ENCODE measurements around the gene MMP17. TPM values are rescaled to one million over a fixed set of nuclear protein-coding genes. Genes with fewer than 3 reads are reported as not detected.
"Not testable (repeated sequence)": the region's sequence is repeated elsewhere in the genome, so short reads cannot be mapped to it uniquely, and the experiment has no call there.

Gene MMP17
- total RNA-seq, 1 donor from 2014 or later = 4.7 TPM

- DNase-seq (ENCODE audit: low spot score) = no peak
Measured at GRCh38 chr12:131862994-131863710, 35.0 kb downstream of the MMP17 start.

- no peak for DNase-seq (ENCODE audit: low spot score)
Measured at GRCh38 chr12:131863711-131864396, 35.7 kb downstream of the MMP17 start.

GRCh38 chr12:131864469-131864868 lies 36.3 kb downstream of the MMP17 start:
- DNase-seq (ENCODE audit: low spot score) = no peak

GRCh38 chr12:131865180-131865875 lies 37.1 kb downstream of the MMP17 start:
- DNase-seq (ENCODE audit: low spot score) = no peak

GRCh38 chr12:131867471-131867870 lies 39.3 kb downstream of the MMP17 start:
- DNase-seq (ENCODE audit: low spot score) = no peak

GRCh38 chr12:131867891-131868675 lies 39.9 kb downstream of the MMP17 start:
- DNase-seq (ENCODE audit: low spot score) = no peak

- DNase-seq (ENCODE audit: low spot score) = no peak
Measured at GRCh38 chr12:131869871-131870418, 41.8 kb downstream of the MMP17 start.

GRCh38 chr12:131871677-131872076 lies 43.5 kb downstream of the MMP17 start:
- no peak for DNase-seq (ENCODE audit: low spot score)

GRCh38 chr12:131872154-131873051 lies 44.2 kb downstream of the MMP17 start:
- DNase-seq (ENCODE audit: low spot score) = no peak

GRCh38 chr12:131873293-131873692 lies 45.1 kb downstream of the MMP17 start:
- DNase-seq (ENCODE audit: low spot score) = no peak

- not testable (repeated sequence) for DNase-seq (ENCODE audit: low spot score)
Measured at GRCh38 chr12:131874972-131875371, 46.8 kb downstream of the MMP17 start.

- DNase-seq (ENCODE audit: low spot score) = not testable (repeated sequence)
Measured at GRCh38 chr12:131877216-131877615, 49.0 kb downstream of the MMP17 start.

GRCh38 chr12:131878436-131878835 lies 50.2 kb downstream of the MMP17 start:
- DNase-seq (ENCODE audit: low spot score) = not testable (repeated sequence)

- no peak for DNase-seq (ENCODE audit: low spot score)
Measured at GRCh38 chr12:131882804-131883520, 54.8 kb downstream of the MMP17 start.

- no peak for DNase-seq (ENCODE audit: low spot score)
Measured at GRCh38 chr12:131883521-131883900, 55.3 kb downstream of the MMP17 start.

GRCh38 chr12:131885076-131885475 lies 56.9 kb downstream of the MMP17 start:
- not testable (repeated sequence) for DNase-seq (ENCODE audit: low spot score)

GRCh38 chr12:131885543-131886057 lies 57.4 kb downstream of the MMP17 start:
- no peak for DNase-seq (ENCODE audit: low spot score)

- not testable (repeated sequence) for DNase-seq (ENCODE audit: low spot score)
Measured at GRCh38 chr12:131891722-131892121, 63.5 kb downstream of the MMP17 start.

All from mesenteric fat pad (tissue), 1 donor.